Esophagus squamous epithelium (tissue), 4 donors: ENCODE measurements around the gene GATB.

Source experiments
- POLR2A ChIP-seq, 4 donors: fragments of 450-650 bp; IDR thresholded peaks; one replicate each; pipeline ENCODE4 v1.6.1; 2017; ENCODE audit warnings: antibody characterized with exemption in 4 of 4, mild to moderate bottlenecking in 4 of 4, moderate library complexity in 3 of 4
- TF ChIP-seq, protein P1 (sequence below), 6 experiments: fragments of 450-650 bp in 4 of 6; fragments of 200-600 bp in 2 of 6; sonication (generic) in 2 of 6; IDR thresholded peaks; one replicate each; pipeline ENCODE4 v1.5.1; 2016 to 2019; ENCODE audit warnings: antibody characterized with exemption in 6 of 6, mild to moderate bottlenecking in 4 of 6, moderate library complexity in 4 of 6

DNA sequence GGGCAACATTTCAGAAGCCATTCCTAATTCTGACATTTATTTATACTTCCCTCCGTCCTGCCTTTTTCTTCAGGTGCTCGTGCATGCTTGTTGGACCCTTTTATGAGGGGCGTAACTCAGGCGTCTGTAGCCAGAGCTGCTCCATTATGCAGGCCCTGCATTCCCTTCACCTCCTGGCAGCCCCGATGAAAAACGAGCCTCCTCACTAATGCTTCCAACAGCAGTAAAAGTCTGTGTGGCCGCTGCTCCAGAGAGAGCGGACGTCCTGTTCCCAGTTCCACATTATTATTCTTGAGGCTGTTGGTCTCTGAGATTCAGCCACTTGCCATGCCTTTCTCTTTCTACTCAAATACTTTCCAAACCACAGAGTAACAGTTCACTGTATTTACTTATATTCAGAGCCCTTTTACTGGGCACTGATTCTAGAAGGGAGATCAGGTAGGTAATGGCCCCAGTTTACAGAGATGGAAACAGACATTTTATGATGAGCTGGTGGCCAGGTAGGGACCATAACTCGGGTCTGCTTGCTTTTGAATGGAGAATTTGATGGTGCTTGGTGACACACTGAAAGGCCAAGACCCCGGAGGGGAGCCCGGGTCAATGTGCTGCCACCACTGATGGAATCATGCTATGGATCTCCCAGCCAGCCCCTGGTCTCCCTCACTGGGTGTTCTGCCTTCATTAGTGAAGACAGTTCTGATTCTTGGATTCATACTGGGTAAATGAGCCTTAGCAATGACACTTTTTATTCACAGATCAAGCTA lies 101.0 kb downstream of the GATB start:
- TF ChIP-seq, protein P1, sequence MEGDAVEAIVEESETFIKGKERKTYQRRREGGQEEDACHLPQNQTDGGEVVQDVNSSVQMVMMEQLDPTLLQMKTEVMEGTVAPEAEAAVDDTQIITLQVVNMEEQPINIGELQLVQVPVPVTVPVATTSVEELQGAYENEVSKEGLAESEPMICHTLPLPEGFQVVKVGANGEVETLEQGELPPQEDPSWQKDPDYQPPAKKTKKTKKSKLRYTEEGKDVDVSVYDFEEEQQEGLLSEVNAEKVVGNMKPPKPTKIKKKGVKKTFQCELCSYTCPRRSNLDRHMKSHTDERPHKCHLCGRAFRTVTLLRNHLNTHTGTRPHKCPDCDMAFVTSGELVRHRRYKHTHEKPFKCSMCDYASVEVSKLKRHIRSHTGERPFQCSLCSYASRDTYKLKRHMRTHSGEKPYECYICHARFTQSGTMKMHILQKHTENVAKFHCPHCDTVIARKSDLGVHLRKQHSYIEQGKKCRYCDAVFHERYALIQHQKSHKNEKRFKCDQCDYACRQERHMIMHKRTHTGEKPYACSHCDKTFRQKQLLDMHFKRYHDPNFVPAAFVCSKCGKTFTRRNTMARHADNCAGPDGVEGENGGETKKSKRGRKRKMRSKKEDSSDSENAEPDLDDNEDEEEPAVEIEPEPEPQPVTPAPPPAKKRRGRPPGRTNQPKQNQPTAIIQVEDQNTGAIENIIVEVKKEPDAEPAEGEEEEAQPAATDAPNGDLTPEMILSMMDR (IDR thresholded peaks at IDR 0.05) = no peak
- TF ChIP-seq POLR2A (IDR thresholded peaks at IDR 0.05) = no peak
